Measurements from ENCODE around the gene GPR62. TPM values are rescaled to one million over a fixed set of nuclear protein-coding genes. Genes with fewer than 3 reads are reported as not detected.

GPR62 gene
- total and polyA plus RNA-seq, 4 experiments from 2014 or later, result not detected

- Mint-ChIP-seq H3K27me3 (no peaks in the 10 kb centered on the region), H3K36me3 (peaks cover 4 to 5% of the 10 kb centered on the region in 2 donors), H3K9me3 (no peaks in the 10 kb centered on the region), H3K4me3 (peak overlapping the region in 1 of 8 donors; percentile 29), H3K4me1 (peaks cover 13 to 42% (median 23%) of the 10 kb centered on the region in 4 donors), H3K27ac (no peak overlapping the region)
- no peaks in the 10 kb centered on the region for H3K27me3 ChIP-seq (ENCODE audit: insufficient read depth, low read length)
- H3K27ac ChIP-seq (ENCODE audit: low read depth, low read length), result no peak overlapping the region
- H3K36me3 ChIP-seq (ENCODE audit: insufficient read depth, low read length), result no peaks in the 10 kb centered on the region
- POLR2A ChIA-PET (ENCODE audit: partially characterized antibody), result interaction anchor here (0.9 to 2.3 kb wide), 3 partner anchors 21 to 210 kb away, joined by 3 to 8 read pairs (median 4); partner anchors contain the start of genes ACY1 and POC1A
- CTCF ChIA-PET (ENCODE audit: partially characterized antibody), result interaction anchor here (0.9 to 1.8 kb wide), 2 partner anchors 25 to 200 kb away, joined by 3 to 6 read pairs; no protein-coding TSS in a partner anchor
- H3K4me1 ChIP-seq (ENCODE audit: insufficient read depth, low read length), result peaks cover 31% of the 10 kb centered on the region
- no peak for DNase-seq
- intact Hi-C loops (cut with micrococcal nuclease), result no loop called here
- no peak overlapping the region for H3K4me3 ChIP-seq (ENCODE audit: low read length in 2 of 2)
- H3K9me3 ChIP-seq (ENCODE audit: control insufficient read depth in 1 of 2, low read length in 2 of 2), result no peaks in the 10 kb centered on the region
Observed at GRCh38 chr3:51944451-51945021, 10.6 kb upstream of the GPR62 start.

GRCh38 chr3:51945031-51945840, 9.9 kb upstream of the GPR62 start:
- H3K27ac ChIP-seq (ENCODE audit: low read depth, low read length), result no peak overlapping the region
- H3K36me3 ChIP-seq (ENCODE audit: insufficient read depth, low read length), result no peaks in the 10 kb centered on the region
- no peaks in the 10 kb centered on the region for H3K27me3 Mint-ChIP-seq
- no peak overlapping the region for H3K4me3 ChIP-seq (ENCODE audit: low read length in 2 of 2)
- H3K9me3 ChIP-seq (ENCODE audit: control insufficient read depth in 1 of 2, low read length in 2 of 2), result no peaks in the 10 kb centered on the region
- intact Hi-C loops (cut with micrococcal nuclease), result no loop called here
- peaks cover 12 to 37% (median 21%) of the 10 kb centered on the region in 4 donors for H3K4me1 Mint-ChIP-seq
- no peak overlapping the region for H3K4me3 Mint-ChIP-seq
- DNase-seq, result no peak
- POLR2A ChIA-PET (ENCODE audit: partially characterized antibody), result interaction anchor here (0.9 to 1.2 kb wide), 2 partner anchors 21 to 29 kb away, joined by 3 to 5 read pairs; partner anchors contain the start of genes ABHD14A and ABHD14B
- no peaks in the 10 kb centered on the region for H3K9me3 Mint-ChIP-seq
- peaks cover 4 to 5% of the 10 kb centered on the region in 2 donors for H3K36me3 Mint-ChIP-seq
- no peaks in the 10 kb centered on the region for H3K27me3 ChIP-seq (ENCODE audit: insufficient read depth, low read length)
- H3K27ac Mint-ChIP-seq, result no peak overlapping the region
- peaks cover 25% of the 10 kb centered on the region for H3K4me1 ChIP-seq (ENCODE audit: insufficient read depth, low read length)
- CTCF ChIA-PET (ENCODE audit: partially characterized antibody), result interaction anchor here (1.8 kb wide), 1 partner anchor 25 kb away, joined by 6 read pairs; no protein-coding TSS in a partner anchor

GRCh38 chr3:51945926-51946705, 9.1 kb upstream of the GPR62 start:
- ChIA-PET POLR2A (ENCODE audit: partially characterized antibody) (interaction anchor here (1.2 kb wide), 1 partner anchor 28 kb away, joined by 5 read pairs; the partner anchor contains the start of genes ABHD14A and ABHD14B), CTCF (ENCODE audit: partially characterized antibody) (interaction anchor here (1.0 kb wide), 1 partner anchor 27 kb away, joined by 6 read pairs; the partner anchor contains the start of gene ABHD14B)
- intact Hi-C loops (cut with micrococcal nuclease), result no loop called here
- H3K9me3 ChIP-seq (ENCODE audit: control insufficient read depth in 1 of 2, low read length in 2 of 2), result no peaks in the 10 kb centered on the region
- no peak overlapping the region for H3K27ac Mint-ChIP-seq
- H3K4me3 Mint-ChIP-seq, result no peak overlapping the region
- H3K4me1 ChIP-seq (ENCODE audit: insufficient read depth, low read length), result peaks cover 16% of the 10 kb centered on the region
- H3K9me3 Mint-ChIP-seq, result no peaks in the 10 kb centered on the region
- peaks cover 4 to 5% of the 10 kb centered on the region in 2 donors for H3K36me3 Mint-ChIP-seq
- H3K36me3 ChIP-seq (ENCODE audit: insufficient read depth, low read length), result no peaks in the 10 kb centered on the region
- H3K27me3 Mint-ChIP-seq, result no peaks in the 10 kb centered on the region
- H3K4me3 ChIP-seq (ENCODE audit: low read length in 2 of 2), result no peak overlapping the region
- H3K27ac ChIP-seq (ENCODE audit: low read depth, low read length), result no peak overlapping the region
- no peaks in the 10 kb centered on the region for H3K27me3 ChIP-seq (ENCODE audit: insufficient read depth, low read length)
- DNase-seq, result no peak
- peaks cover 4 to 28% (median 14%) of the 10 kb centered on the region in 4 donors for H3K4me1 Mint-ChIP-seq

- intact Hi-C loops (cut with micrococcal nuclease), result no loop called here
- H3K4me1 Mint-ChIP-seq, result peaks cover 2 to 21% (median 11%) of the 10 kb centered on the region in 4 donors
- ChIA-PET CTCF (ENCODE audit: partially characterized antibody) (interaction anchor here (0.6 to 1.0 kb wide), 2 partner anchors 27 to 447 kb away, joined by 4 to 6 read pairs; partner anchors contain the start of gene ABHD14B), POLR2A (ENCODE audit: partially characterized antibody) (interaction anchor here (0.6 to 1.2 kb wide), 2 partner anchors 21 to 27 kb away, joined by 4 to 5 read pairs; partner anchors contain the start of genes ABHD14A, ABHD14B and PCBP4)
- H3K9me3 Mint-ChIP-seq, result no peaks in the 10 kb centered on the region
- H3K27me3 ChIP-seq (ENCODE audit: insufficient read depth, low read length), result no peaks in the 10 kb centered on the region
- no peaks in the 10 kb centered on the region for H3K27me3 Mint-ChIP-seq
- H3K27ac ChIP-seq (ENCODE audit: low read depth, low read length), result no peak overlapping the region
- peaks cover 12% of the 10 kb centered on the region for H3K4me1 ChIP-seq (ENCODE audit: insufficient read depth, low read length)
- no peak overlapping the region for H3K4me3 ChIP-seq (ENCODE audit: low read length in 2 of 2)
- H3K9me3 ChIP-seq (ENCODE audit: control insufficient read depth in 1 of 2, low read length in 2 of 2), result no peaks in the 10 kb centered on the region
- no peak for DNase-seq
- H3K36me3 ChIP-seq (ENCODE audit: insufficient read depth, low read length), result no peaks in the 10 kb centered on the region
- H3K27ac Mint-ChIP-seq, result no peak overlapping the region
- peaks cover 3 to 5% of the 10 kb centered on the region in 2 donors for H3K36me3 Mint-ChIP-seq
- H3K4me3 Mint-ChIP-seq, result no peak overlapping the region
Observed at GRCh38 chr3:51946796-51947195, 8.4 kb upstream of the GPR62 start.

- H3K36me3 ChIP-seq (ENCODE audit: insufficient read depth, low read length), result no peaks in the 10 kb centered on the region
- no peak overlapping the region for H3K4me3 ChIP-seq (ENCODE audit: low read length in 2 of 2)
- intact Hi-C loops (cut with micrococcal nuclease), result no loop called here
- POLR2A ChIA-PET (ENCODE audit: partially characterized antibody), result interaction anchor here (0.6 kb wide), 1 partner anchor 20 kb away, joined by 4 read pairs; the partner anchor contains the start of gene PCBP4
- H3K27ac Mint-ChIP-seq, result peak overlapping the region in 1 of 7 donors; percentile 46
- H3K27me3 Mint-ChIP-seq, result no peaks in the 10 kb centered on the region
- H3K27me3 ChIP-seq (ENCODE audit: insufficient read depth, low read length), result no peaks in the 10 kb centered on the region
- H3K27ac ChIP-seq (ENCODE audit: low read depth, low read length), result no peak overlapping the region
- no peak overlapping the region for H3K4me3 Mint-ChIP-seq
- H3K4me1 ChIP-seq (ENCODE audit: insufficient read depth, low read length), result peaks cover 10% of the 10 kb centered on the region
- H3K9me3 ChIP-seq (ENCODE audit: control insufficient read depth in 1 of 2, low read length in 2 of 2), result no peaks in the 10 kb centered on the region
- CTCF ChIA-PET (ENCODE audit: partially characterized antibody), result interaction anchor here (0.6 to 1.0 kb wide), 3 partner anchors 10 to 447 kb away, joined by 3 to 6 read pairs (median 4); partner anchors contain the start of gene ABHD14B
- no peaks in the 10 kb centered on the region for H3K9me3 Mint-ChIP-seq
- DNase-seq, result no peak
- peaks cover 2 to 16% (median 7%) of the 10 kb centered on the region in 4 donors for H3K4me1 Mint-ChIP-seq
- peaks cover 0 to 5% of the 10 kb centered on the region in 2 donors for H3K36me3 Mint-ChIP-seq
Observed at GRCh38 chr3:51947215-51947900, 7.8 kb upstream of the GPR62 start.

GRCh38 chr3:51948016-51948580, 7.1 kb upstream of the GPR62 start:
- peaks cover 0 to 8% (median 1%) of the 10 kb centered on the region in 4 donors for H3K4me1 Mint-ChIP-seq
- Histone ChIP-seq H3K4me1 (ENCODE audit: insufficient read depth, low read length) (peaks cover 3% of the 10 kb centered on the region), H3K36me3 (ENCODE audit: insufficient read depth, low read length) (no peaks in the 10 kb centered on the region), H3K27ac (ENCODE audit: low read depth, low read length) (no peak overlapping the region), H3K27me3 (ENCODE audit: insufficient read depth, low read length) (no peaks in the 10 kb centered on the region), H3K4me3 (ENCODE audit: low read length in 2 of 2) (no peak overlapping the region), H3K9me3 (ENCODE audit: control insufficient read depth in 1 of 2, low read length in 2 of 2) (no peaks in the 10 kb centered on the region)
- intact Hi-C loops (cut with micrococcal nuclease), result no loop called here
- H3K9me3 Mint-ChIP-seq, result no peaks in the 10 kb centered on the region
- H3K27me3 Mint-ChIP-seq, result peaks cover 0 to 1% of the 10 kb centered on the region in 2 donors
- no peak overlapping the region for H3K4me3 Mint-ChIP-seq
- CTCF ChIA-PET (ENCODE audit: partially characterized antibody), result interaction anchor here (0.6 kb wide), 1 partner anchor 11 kb away, joined by 3 read pairs; no protein-coding TSS in a partner anchor
- POLR2A ChIA-PET (ENCODE audit: partially characterized antibody), result no interaction called here
- DNase-seq, result no peak
- no peak overlapping the region for H3K27ac Mint-ChIP-seq
- H3K36me3 Mint-ChIP-seq, result peaks cover 0 to 5% of the 10 kb centered on the region in 2 donors

Measured in CD4-positive, alpha-beta memory T cell (primary cell).